ENCODE measurements around the gene SLC35E4. TPM values are rescaled to one million over a fixed set of nuclear protein-coding genes. Genes with fewer than 3 reads are reported as not detected.

SLC35E4 gene
- total and polyA plus RNA-seq, 9 of the 15 experiments (the other 6 are each of a cell fraction or from before 2014, with no cell fraction given), result 0.06 to 2.3 (median 0.86) TPM; not detected in 1

DNA sequence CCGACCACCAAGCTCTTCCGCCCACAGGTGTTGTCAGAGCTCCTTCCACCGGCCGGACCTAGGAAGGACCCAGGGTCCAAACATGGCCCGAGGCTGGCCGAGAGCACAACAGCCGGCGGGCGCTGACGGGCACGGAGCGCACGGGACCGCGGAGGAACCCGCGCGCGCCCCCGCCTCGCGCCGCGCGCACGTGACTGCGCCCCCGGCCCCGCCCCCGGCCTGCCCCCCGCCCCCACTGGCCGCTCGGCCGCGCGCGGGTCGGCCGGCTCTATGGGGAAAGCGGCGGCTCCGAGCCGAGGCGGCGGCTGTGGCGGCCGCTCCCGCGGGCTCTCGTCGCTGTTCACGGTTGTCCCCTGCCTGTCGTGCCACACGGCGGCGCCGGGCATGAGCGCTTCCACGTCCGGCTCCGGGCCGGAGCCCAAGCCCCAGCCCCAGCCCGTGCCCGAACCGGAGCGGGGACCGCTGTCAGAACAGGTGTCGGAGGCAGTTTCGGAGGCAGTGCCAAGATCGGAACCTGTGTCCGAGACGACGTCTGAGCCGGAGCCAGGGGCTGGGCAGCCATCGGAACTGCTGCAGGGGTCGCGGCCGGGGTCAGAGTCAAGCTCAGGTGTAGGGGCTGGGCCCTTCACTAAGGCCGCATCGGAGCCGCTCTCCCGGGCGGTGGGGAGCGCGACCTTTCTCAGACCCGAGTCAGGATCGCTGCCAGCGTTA, 59.2 kb downstream of the SLC35E4 start, which contains the start of gene OSBP2:
OSBP2 (plus strand) TSS at position 235 of the 711 bp plus-strand sequence; CDS start at position 271, 36 bp downstream.
- Histone ChIP-seq H3K4me2 (ENCODE audit: insufficient read depth, low read length) (peak within 1 kb of the TSS; percentile 60), H3K27me3 (ENCODE audit: control insufficient read depth in 2 of 2, insufficient read depth in 2 of 2, low read length in 2 of 2) (no peaks in the 10 kb centered on the region), H4K20me1 (replicated peaks; ENCODE audit: control insufficient read depth, insufficient read depth, low read length) (no peaks in the 10 kb centered on the region), H3K27ac (ENCODE audit: extremely low read depth, low read depth, low read length) (no peak within 1 kb of the TSS), H3K79me2 (ENCODE audit: control insufficient read depth, insufficient read depth, low read length) (no peaks in the 10 kb centered on the region), H2AFZ (ENCODE audit: low read depth, low read length) (peak within 1 kb of the TSS; percentile 79), H3K9me1 (ENCODE audit: control insufficient read depth, insufficient read depth, low read length) (no peaks in the 10 kb centered on the region), H3K4me3 (peak within 1 kb of the TSS; percentile 34; the same call in 1 of the 2 replicates), H3K4me1 (replicated peaks in 1 of 2; ENCODE audit: control insufficient read depth in 2 of 2, insufficient read depth in 2 of 2, low read length in 2 of 2) (peaks cover 8 to 24% of the 10 kb centered on the region in 2 experiments; a peak in 4 of 5 replicates), H3K9me3 (replicated peaks; ENCODE audit: control insufficient read depth, insufficient read depth, low read depth, low read length) (no peaks in the 10 kb centered on the region), H3K36me3 (ENCODE audit: control insufficient read depth, insufficient read depth, low read length) (no peaks in the 10 kb centered on the region), H3K9ac (ENCODE audit: insufficient read depth in 1 of 2, low read depth in 2 of 2, low read length in 2 of 2) (peak within 1 kb of the TSS in 1 of 2 experiments; percentile 87; a peak in 2 of 4 replicates)
- FAIRE-seq, result no peak
- intact Hi-C loops (cut with micrococcal nuclease) (no loop called here), in situ Hi-C loops (cut with MboI) (no loop called here)
- 10% methylated on average over 38 of the region's 88 CpGs for WGBS (ENCODE audit: insufficient coverage, low coverage, missing lambda C conversion rate)
- BruUV-seq (replicated peaks), result no TSS peak
- POLR2A ChIA-PET, result interaction anchor here (1.0 kb wide), 1 partner anchor 35 kb away, joined by 3 read pairs; no protein-coding TSS in a partner anchor
- peak; percentile 77 for ATAC-seq
- CTCF ChIA-PET (ENCODE audit: low intra/inter-chr PET ratio), result no interaction called here
- DNase-seq (ENCODE audit: extremely low read depth in 1 of 4, low spot score in 3 of 4), result peak in 3 of 4 experiments; percentile 43 to 80 (median 75)
- TF ChIP-seq, protein P1, sequence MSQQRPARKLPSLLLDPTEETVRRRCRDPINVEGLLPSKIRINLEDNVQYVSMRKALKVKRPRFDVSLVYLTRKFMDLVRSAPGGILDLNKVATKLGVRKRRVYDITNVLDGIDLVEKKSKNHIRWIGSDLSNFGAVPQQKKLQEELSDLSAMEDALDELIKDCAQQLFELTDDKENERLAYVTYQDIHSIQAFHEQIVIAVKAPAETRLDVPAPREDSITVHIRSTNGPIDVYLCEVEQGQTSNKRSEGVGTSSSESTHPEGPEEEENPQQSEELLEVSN (IDR thresholded peaks at IDR 0.05; ENCODE audit: borderline replicate concordance in 1 of 2, extremely low read depth in 1 of 2, insufficient read depth in 1 of 2, insufficient read length in 1 of 2, low read depth in 1 of 2, low read length in 1 of 2, poor library complexity in 1 of 2, severe bottlenecking in 1 of 2), result peak in 1 of 2 experiments; percentile 13
- TF ChIP-seq, protein P2, sequence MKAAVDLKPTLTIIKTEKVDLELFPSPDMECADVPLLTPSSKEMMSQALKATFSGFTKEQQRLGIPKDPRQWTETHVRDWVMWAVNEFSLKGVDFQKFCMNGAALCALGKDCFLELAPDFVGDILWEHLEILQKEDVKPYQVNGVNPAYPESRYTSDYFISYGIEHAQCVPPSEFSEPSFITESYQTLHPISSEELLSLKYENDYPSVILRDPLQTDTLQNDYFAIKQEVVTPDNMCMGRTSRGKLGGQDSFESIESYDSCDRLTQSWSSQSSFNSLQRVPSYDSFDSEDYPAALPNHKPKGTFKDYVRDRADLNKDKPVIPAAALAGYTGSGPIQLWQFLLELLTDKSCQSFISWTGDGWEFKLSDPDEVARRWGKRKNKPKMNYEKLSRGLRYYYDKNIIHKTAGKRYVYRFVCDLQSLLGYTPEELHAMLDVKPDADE (conservative IDR thresholded peaks at IDR 0.05; ENCODE audit: control insufficient read depth, low read depth, low read length), result no peak
- TF ChIP-seq, protein P3, sequence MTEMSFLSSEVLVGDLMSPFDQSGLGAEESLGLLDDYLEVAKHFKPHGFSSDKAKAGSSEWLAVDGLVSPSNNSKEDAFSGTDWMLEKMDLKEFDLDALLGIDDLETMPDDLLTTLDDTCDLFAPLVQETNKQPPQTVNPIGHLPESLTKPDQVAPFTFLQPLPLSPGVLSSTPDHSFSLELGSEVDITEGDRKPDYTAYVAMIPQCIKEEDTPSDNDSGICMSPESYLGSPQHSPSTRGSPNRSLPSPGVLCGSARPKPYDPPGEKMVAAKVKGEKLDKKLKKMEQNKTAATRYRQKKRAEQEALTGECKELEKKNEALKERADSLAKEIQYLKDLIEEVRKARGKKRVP (CRISPR knock-in tag; IDR thresholded peaks at IDR 0.05), result no peak
- no peak for TF ChIP-seq RB1 (IDR thresholded peaks at IDR 0.05; ENCODE audit: low read depth)
- no peak for TF ChIP-seq PTBP1 (IDR thresholded peaks at IDR 0.05; ENCODE audit: low read depth, low read length)
- no peak for TF ChIP-seq SIN3A (IDR thresholded peaks at IDR 0.05; ENCODE audit: borderline replicate concordance in 2 of 2, control insufficient read depth in 1 of 2, low read depth in 2 of 2, low read length in 2 of 2)
- TF ChIP-seq RAD21 (CRISPR knock-in tag; conservative IDR thresholded peaks at IDR 0.05 in 1 of 2, IDR thresholded peaks at IDR 0.05 in 1 of 2), result no peak
- TF ChIP-seq ZFX (CRISPR knock-in tag; IDR thresholded peaks at IDR 0.05), result peak; percentile 53
- TF ChIP-seq, protein P4, sequence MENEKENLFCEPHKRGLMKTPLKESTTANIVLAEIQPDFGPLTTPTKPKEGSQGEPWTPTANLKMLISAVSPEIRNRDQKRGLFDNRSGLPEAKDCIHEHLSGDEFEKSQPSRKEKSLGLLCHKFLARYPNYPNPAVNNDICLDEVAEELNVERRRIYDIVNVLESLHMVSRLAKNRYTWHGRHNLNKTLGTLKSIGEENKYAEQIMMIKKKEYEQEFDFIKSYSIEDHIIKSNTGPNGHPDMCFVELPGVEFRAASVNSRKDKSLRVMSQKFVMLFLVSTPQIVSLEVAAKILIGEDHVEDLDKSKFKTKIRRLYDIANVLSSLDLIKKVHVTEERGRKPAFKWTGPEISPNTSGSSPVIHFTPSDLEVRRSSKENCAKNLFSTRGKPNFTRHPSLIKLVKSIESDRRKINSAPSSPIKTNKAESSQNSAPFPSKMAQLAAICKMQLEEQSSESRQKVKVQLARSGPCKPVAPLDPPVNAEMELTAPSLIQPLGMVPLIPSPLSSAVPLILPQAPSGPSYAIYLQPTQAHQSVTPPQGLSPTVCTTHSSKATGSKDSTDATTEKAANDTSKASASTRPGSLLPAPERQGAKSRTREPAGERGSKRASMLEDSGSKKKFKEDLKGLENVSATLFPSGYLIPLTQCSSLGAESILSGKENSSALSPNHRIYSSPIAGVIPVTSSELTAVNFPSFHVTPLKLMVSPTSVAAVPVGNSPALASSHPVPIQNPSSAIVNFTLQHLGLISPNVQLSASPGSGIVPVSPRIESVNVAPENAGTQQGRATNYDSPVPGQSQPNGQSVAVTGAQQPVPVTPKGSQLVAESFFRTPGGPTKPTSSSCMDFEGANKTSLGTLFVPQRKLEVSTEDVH (IDR thresholded peaks at IDR 0.05; ENCODE audit: low read depth, partially characterized antibody), result no peak
- TF ChIP-seq, protein P5, sequence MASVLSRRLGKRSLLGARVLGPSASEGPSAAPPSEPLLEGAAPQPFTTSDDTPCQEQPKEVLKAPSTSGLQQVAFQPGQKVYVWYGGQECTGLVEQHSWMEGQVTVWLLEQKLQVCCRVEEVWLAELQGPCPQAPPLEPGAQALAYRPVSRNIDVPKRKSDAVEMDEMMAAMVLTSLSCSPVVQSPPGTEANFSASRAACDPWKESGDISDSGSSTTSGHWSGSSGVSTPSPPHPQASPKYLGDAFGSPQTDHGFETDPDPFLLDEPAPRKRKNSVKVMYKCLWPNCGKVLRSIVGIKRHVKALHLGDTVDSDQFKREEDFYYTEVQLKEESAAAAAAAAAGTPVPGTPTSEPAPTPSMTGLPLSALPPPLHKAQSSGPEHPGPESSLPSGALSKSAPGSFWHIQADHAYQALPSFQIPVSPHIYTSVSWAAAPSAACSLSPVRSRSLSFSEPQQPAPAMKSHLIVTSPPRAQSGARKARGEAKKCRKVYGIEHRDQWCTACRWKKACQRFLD (CRISPR knock-in tag; IDR thresholded peaks at IDR 0.05), result no peak
